GM19455 (cell line): ENCODE data around the gene HRNR.
"Not testable (repeated sequence)": the region's sequence is repeated elsewhere in the genome, so short reads cannot be mapped to it uniquely, and the experiment has no call there.

Source experiments
- ATAC-seq: cut with Tn5 transposase; IDR thresholded peaks from one replicate; pipeline ENCODE4 v1.9.1; 2021; ENCODE audit not compliant: unreplicated experiment

HRNR gene

DNA sequence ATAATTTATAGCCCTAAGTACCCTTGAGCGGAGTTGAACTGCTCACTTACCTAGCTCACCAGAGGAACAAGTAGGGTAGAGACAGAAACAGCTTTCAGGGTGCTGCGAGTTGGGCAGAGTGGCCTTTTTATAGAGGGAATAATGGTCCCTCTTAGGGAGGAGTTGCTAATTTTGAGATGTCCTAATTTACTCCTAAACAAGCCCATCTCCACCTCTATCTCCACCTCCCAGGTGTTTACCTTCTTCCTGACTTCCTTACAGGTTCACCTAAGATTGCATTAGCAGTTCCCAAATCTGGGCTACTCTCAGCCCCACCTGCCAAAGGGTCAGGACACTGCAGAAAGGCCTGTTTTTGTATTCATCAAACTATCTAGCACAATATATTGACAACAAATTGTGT lies at the start of gene HRNR:
Gene HRNR (minus strand): TSS at position 101 of the 400 bp plus-strand sequence. CDS start 940 bp downstream, outside the sequence.
- ATAC-seq = no peak

- not testable (repeated sequence) for ATAC-seq
Observed at GRCh38 chr1:152256394-152256793, 32.4 kb upstream of the HRNR start.

DNA sequence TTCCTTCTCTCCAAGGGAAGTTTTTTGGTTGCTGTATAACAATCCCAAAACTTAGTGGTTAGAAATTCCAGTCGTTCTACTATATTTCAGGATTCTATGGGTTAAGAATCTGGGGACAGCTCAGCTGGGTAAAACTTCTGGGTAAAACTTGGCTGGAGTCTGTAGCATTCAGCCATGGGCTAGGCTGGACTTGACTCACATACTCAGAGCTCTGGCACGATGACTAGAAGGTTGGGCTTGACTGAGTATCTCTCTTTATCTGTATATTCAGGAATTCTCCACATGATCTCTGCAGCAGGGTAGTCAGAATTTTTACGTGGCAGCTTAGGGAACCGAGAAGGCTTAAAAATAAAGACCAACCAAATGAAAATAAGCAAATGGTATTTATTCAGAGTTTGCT lies 28.2 kb upstream of the HRNR start:
- no peak for ATAC-seq

- no peak for ATAC-seq
Observed at GRCh38 chr1:152251391-152251790, 27.4 kb upstream of the HRNR start.

DNA sequence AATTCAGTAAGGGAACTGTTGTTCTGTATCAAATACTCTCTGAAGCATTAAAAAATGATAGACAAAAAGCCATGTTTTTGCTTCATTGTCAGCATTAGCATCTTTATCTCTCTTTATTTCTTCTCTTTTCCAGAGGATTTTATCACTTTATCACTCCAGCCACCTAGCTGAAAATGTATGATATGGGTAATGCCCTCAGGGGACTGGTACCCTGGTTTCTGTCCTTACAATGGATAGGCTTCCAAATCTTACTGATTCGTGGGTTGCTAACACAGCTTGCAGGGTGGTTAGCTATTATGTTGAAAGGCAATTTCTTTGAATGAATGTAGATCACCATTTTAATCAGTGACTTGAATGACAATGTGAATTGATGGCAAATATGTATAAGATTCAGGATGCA lies 23.3 kb upstream of the HRNR start:
- ATAC-seq = no peak

- no peak for ATAC-seq
Observed at GRCh38 chr1:152244576-152245273, 20.7 kb upstream of the HRNR start.

DNA sequence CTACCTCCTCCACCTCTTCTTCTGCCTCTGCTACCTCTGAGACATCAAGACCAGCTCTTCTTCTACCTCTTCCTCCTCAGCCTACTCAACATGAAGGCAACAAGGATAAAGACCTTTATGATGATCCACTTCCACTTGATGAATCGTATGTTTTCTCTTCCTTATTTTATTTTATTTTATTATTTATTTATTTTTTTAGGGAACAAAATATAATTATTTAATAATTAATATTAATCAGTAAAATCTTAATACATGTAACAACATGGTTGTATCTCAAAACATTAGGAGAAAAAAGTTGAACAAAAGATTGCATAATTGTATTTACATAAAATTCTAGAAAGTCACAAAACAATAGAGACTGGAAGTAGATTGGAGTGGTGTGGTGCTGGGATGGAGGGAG lies 13.1 kb upstream of the HRNR start:
- no peak for ATAC-seq

DNA sequence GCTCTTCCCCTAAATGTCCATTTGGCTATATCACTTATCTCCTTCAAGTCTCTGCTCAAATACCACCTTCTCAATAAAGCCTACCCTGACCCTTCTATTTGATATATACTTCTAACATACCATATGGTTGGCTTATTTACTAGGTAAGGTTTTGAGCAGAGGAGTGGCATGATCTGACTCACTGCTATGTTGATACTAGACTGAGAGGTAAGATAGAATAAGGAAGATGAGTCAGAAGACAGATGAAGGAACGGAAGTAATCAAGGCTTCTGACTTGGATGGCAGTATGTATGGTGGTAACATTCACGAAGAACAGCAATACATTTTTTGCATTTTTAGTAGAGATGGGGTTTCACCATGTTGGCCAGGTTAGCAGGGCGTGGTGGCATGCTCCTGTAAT lies 4.8 kb upstream of the HRNR start:
- no peak for ATAC-seq

DNA sequence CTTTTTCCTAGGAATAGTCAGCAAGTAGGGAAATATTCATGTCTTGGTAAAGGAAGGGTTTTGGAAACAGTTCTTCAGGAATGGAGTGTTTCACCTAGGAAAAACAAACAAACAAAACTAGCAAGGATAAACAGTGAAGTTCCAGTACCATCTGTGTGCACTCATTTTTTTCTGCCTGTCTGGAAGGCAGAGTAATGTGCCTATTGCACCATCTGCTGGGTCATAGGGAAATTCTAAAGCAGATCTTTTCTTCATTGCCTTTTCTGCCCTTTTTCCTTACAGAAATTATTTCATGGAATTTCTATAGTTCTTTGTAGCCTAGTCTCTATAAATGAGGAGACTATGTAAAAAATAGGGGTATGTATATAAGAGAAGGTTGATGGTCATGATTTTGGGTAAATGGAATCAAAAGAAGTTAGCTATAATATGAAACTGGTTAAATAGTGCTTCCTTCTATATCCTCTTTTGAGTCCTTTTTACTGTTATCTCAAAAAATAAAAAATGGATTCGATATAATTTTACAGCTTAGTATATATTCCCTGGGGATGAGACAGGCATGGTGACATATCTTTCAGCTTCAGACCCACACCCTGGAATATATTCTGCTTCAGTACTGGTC lies 3.4 kb upstream of the HRNR start:
- ATAC-seq = no peak

DNA sequence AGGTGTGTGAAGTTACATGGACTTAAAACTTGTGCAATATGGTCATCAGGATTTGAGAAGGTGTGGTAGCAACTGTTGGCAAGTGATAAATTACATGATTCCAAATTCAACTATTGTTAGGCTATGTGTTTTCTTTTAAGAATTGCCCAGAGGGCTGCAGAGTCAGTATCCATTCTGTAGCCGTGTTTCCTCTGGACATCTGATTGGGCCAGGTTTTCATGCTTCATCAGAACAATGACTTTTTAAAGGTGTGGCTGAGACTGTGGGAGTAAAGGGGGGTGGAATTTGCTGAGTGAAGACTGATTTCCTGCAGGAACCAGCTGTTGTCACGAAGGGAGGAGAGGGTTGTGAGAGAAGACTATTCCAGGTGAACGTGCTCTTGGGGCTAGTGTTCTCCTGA lies 1.7 kb upstream of the HRNR start:
- no peak for ATAC-seq

GRCh38 chr1:152220166-152221163 lies 3.5 kb downstream of the HRNR start:
- ATAC-seq = no peak

DNA sequence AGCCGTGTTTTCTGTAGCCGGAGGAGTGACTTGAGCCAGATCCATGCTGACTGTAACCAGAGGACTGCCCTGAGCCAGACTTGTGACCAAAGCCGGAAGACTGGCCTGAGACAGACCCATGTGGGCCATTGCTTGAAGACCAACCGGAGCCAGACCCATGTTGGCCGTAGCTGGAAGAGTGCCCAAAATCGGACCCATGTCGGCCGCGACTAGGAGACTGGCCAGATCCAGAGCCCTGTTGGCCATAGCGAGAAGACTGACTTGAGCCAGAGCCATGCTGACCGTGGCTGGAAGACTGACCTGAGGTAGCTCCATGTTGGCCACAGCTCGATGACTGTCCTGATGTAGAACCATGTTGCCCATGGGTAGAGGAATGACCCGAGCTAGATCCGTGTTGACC lies 4.6 kb downstream of the HRNR start:
- ATAC-seq = not testable (repeated sequence)

GRCh38 chr1:152218762-152219436 lies 5.1 kb downstream of the HRNR start:
- no peak for ATAC-seq

DNA sequence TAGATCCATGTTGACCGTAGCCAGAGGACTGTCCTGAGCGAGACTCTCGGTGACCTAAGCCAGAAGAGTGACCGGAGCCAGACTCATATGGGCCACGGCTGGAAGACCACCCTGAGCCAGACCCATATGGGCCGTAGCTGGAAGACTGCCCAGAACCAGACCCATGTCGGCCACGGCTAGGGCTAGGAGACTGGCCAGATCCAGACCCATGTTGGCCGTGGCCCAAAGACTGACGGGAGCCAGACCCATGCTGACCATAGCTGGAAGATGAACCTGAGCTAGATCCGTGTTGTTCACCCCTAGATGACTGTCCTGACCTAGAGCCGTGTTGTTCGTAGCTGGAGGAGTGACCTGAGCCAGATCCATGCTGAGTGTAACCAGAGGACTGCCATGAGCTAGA lies 8.4 kb downstream of the HRNR start:
- not testable (repeated sequence) for ATAC-seq

- ATAC-seq = not testable (repeated sequence)
Observed at GRCh38 chr1:152214911-152215310, 9.1 kb downstream of the HRNR start.

- no peak for ATAC-seq
Observed at GRCh38 chr1:152198982-152199381, 25.0 kb downstream of the HRNR start.

- ATAC-seq = no peak
Observed at GRCh38 chr1:152197361-152197941, 26.5 kb downstream of the HRNR start.

- ATAC-seq = no peak
Observed at GRCh38 chr1:152191711-152192110, 32.3 kb downstream of the HRNR start.

GRCh38 chr1:152191260-152191659 lies 32.7 kb downstream of the HRNR start:
- no peak for ATAC-seq

DNA sequence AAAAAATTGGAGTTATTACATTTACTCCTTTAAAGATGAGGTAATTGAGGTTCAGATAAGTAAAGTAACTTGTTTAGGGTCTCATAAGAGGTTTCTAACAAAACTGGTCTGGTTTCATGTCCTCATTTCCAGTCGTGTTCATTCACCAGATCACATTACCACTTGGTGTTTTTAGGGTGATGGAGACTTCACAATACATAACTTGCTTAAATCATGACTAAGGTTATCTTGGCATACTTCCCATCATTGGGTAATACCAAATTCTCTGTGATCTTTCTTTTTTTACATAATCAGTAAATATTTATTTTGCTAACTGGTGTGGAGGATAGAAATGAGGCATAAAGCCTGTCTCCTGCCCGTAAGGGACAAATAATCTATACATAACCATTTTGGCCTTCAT lies 33.4 kb downstream of the HRNR start:
- no peak for ATAC-seq
